SK-N-MC (cell line): Measurements from ENCODE around the gene CDK9.
"Not testable (repeated sequence)": the region's sequence is repeated elsewhere in the genome, so short reads cannot be mapped to it uniquely, and the experiment has no call there.

Source experiments
- DNase-seq: peaks from one replicate; pipeline ENCODE4 v3.0.0-alpha.2; 2011; ENCODE audit warnings: low read depth, low spot score
- H3K27ac ChIP-seq: fragments of 200-600 bp; sonication (generic); 2 replicates; pipeline ENCODE4 v1.5.1; 2016; ENCODE audit warnings: mixed run types
- H3K36me3 ChIP-seq: fragments of 200-600 bp; sonication (generic); 2 replicates; pipeline ENCODE4 v1.6.1; 2017; ENCODE audit warnings: antibody characterized with exemption, low read length, mixed read lengths; ENCODE audit not compliant: insufficient read depth
- H3K4me3 ChIP-seq: fragments of 200-600 bp; sonication (generic); 2 replicates; pipeline ENCODE4 v1.5.1; 2016
- H3K9ac ChIP-seq: fragments of 200-600 bp; sonication (generic); 2 replicates; pipeline ENCODE4 v1.8.0; 2017; ENCODE audit warnings: mixed run types, mixed read lengths; ENCODE audit not compliant: insufficient read length
- H3K9me3 ChIP-seq: fragments of 200-600 bp; sonication (generic); 2 replicates; pipeline ENCODE4 v1.6.1; 2017; ENCODE audit warnings: low read depth, mild to moderate bottlenecking, antibody characterized with exemption, low read length, moderate library complexity, mixed read lengths
- EZH2 ChIP-seq: fragments of 200-600 bp; sonication (generic); IDR thresholded peaks from one replicate; pipeline ENCODE4 v1.6.1; 2017; ENCODE audit warnings: antibody characterized with exemption
- FOXP2 ChIP-seq: optimal IDR thresholded peaks from 2 replicates; pipeline ENCODE3; 2011; ENCODE audit warnings: mild to moderate bottlenecking, moderate library complexity; ENCODE audit not compliant: insufficient read depth; ENCODE audit errors: extremely low read length, control extremely low read depth
- POLR2AphosphoS5 ChIP-seq: IDR thresholded peaks from 2 replicates; pipeline ENCODE4 v1.6.1; 2012; ENCODE audit warnings: mild to moderate bottlenecking, low read depth, low read length, borderline replicate concordance

CDK9 gene

DNA sequence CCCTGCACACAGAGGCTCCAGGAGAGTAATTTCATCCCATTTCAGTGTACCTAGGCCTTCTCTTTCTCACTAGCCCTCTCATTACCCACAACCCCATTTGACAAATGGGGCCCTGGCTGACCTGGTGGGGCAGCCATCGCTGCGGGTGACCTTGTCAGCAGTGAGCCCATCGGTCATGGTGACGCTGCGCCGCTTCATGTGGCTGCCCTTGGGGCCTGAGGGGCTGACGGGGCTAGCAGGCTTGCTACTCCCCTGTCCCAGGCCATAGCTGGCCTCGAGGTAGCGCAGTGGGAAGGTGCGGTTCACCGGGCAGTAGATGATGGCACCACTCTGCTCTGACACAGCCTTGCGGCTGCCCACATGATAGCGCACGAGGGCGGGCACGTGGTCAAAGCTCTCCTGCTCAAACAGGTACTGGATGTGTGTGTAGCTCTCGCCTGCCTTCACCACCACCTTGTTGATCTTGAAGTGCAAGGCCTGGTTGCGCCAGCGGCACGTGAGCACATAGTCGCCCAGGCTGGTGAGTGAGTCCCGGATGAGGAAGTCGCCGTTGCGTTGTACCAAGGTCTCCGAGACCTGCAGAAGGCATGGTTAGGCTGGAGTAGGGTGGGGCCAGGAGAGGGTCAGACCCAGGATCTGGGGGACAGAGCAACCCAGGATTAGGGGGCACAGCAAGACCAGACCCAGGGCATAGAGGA, 36.6 kb upstream of the CDK9 start:
- Histone ChIP-seq H3K9ac (no peak overlapping the region), H3K9me3 (no peaks in the 10 kb centered on the region), H3K4me3 (no peak overlapping the region), H3K27ac (no peak overlapping the region), H3K36me3 (no peaks in the 10 kb centered on the region)
- no peak for DNase-seq
- TF ChIP-seq EZH2 (no peak), POLR2AphosphoS5 (no peak), FOXP2 (no peak)

DNA sequence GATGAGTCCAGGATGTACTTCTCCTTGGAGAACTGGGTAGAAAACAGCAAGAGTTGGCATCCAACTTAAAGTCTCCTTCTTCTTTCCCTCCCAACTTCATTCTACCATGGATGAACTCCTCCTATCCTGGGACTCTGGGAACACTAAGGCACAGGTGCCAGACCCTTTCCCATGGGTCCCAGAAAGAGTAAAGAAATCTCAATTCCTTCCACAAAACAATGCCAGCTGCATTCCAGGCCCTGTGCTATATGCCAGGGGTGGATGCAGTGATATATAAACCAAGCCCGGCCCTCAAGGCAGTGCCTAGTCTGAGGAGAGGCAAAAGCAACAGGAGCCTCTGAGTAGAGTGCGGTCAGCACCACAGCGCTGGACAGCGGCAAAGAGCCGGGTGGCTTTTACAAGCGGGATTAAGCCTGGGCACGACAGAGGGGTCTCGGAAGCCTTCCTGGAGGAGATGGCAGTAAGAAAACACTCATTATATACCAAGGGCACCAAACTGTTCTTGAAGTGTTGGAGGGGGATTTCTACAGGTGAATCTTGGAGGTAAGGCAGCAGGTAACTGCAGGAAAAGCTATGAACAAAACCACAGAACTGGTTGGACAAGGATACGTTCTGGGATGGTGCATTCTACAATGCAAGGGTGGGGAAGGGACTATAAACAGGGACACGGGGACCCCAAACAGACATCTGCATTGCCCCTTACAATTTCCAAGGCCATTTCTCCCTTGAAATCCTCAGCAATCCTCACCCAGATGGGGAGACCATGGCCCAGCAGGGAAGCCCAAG, 34.4 kb upstream of the CDK9 start:
- H3K27ac ChIP-seq = no peak overlapping the region
- TF ChIP-seq EZH2 (no peak), FOXP2 (no peak), POLR2AphosphoS5 (no peak)

GRCh38 chr9:127753148-127753547, 32.7 kb upstream of the CDK9 start:
- no peak overlapping the region for H3K4me3 ChIP-seq
- TF ChIP-seq EZH2 (no peak), FOXP2 (no peak), POLR2AphosphoS5 (no peak)
- no peak overlapping the region for H3K9ac ChIP-seq
- DNase-seq = no peak
- H3K27ac ChIP-seq = no peak overlapping the region
- H3K36me3 ChIP-seq = no peaks in the 10 kb centered on the region
- no peaks in the 10 kb centered on the region for H3K9me3 ChIP-seq

More for the DNA sequence above, 34.4 kb upstream of the CDK9 start:
- no peak overlapping the region for H3K9ac ChIP-seq
- no peaks in the 10 kb centered on the region for H3K36me3 ChIP-seq
- no peak for DNase-seq
- no peaks in the 10 kb centered on the region for H3K9me3 ChIP-seq
- no peak overlapping the region for H3K4me3 ChIP-seq

GRCh38 chr9:127753622-127754021, 32.2 kb upstream of the CDK9 start:
- TF ChIP-seq FOXP2 (no peak), POLR2AphosphoS5 (no peak), EZH2 (no peak)
- Histone ChIP-seq H3K9ac (no peak overlapping the region), H3K4me3 (no peak overlapping the region)

DNA sequence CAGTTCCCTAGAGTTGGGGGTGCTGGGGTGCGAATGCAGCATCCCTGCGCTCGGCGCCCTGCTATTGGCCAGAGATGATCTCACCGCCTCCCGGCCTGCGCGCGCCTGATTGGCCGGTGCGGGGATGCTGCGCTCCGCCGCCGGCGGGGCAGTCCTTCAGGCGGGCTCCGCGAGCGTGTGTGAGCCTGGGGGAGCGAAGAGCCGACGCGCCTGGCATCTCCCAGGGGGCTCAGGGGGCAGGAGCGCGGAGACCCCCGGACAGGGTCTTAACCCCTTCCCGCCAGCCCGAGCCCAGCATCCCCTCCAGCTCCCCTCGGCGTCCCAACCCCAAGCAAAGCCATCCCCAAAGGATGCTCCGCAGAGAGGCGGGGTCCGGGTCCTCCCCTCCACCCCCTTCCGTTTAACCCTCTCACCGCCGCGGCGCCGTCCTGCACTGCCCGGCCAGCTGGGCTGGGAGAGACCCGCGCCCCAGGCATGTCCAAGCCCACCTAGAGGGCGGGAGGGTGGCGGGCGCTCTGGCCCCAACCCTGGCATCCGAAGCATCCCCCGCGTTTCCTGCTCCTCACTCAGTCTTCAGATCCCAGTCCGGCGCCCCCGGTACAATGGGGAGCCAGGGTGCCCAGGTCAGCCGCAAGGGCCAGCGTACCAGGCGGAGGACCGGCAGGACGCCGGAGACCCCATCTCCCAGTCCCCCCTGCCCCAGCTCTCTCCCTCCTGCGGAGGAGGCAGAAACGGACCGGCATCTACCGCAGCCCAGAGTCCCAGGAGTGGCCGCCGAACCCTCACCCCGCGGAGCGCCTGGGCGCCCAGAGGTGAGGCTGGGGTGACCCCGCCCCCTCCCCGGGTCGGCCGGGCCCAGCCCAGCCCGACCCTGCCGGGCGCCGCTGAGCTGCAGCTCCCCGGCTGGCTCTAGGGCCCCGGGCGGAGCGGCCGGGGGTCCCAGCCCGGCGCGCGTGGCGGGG, 31.5 kb upstream of the CDK9 start:
- no peaks in the 10 kb centered on the region for H3K36me3 ChIP-seq
- TF ChIP-seq EZH2 (no peak), FOXP2 (no peak), POLR2AphosphoS5 (no peak)
- no peak for DNase-seq
- H3K9ac ChIP-seq = no peak overlapping the region
- no peak overlapping the region for H3K4me3 ChIP-seq
- H3K9me3 ChIP-seq = no peaks in the 10 kb centered on the region
- no peak overlapping the region for H3K27ac ChIP-seq

More at GRCh38 chr9:127753622-127754021, 32.2 kb upstream of the CDK9 start:
- H3K36me3 ChIP-seq = no peaks in the 10 kb centered on the region
- no peak for DNase-seq
- H3K27ac ChIP-seq = no peak overlapping the region
- no peaks in the 10 kb centered on the region for H3K9me3 ChIP-seq

- Histone ChIP-seq H3K9me3 (no peaks in the 10 kb centered on the region), H3K36me3 (no peaks in the 10 kb centered on the region), H3K27ac (no peak overlapping the region), H3K4me3 (peak overlapping the region; percentile 42; the same call in 1 of the 2 replicates), H3K9ac (no peak overlapping the region)
- DNase-seq = no peak
- no peak for TF ChIP-seq EZH2
- TF ChIP-seq POLR2AphosphoS5 = no peak
- no peak for TF ChIP-seq FOXP2
Measured at GRCh38 chr9:127755061-127756060, 30.5 kb upstream of the CDK9 start.

DNA sequence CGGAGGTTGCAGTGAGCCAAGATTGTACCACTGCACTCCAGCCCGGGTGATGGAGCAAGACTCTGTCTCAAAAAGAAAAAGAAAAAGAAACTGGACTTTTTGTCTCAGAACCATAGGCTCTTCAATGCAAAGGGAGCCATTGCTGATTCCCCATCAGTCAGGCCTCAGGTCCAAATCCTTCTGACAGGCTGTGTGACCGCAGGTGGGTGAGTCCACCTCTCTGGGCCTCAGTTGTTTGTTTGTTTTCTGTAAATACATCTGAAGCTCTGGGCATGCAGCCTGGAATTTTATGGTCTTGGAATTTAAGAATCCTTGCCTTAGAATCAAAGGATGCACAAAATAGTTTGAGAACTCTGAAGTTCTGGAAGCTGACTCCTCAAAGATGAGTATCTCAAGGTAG, 29.6 kb upstream of the CDK9 start:
- Histone ChIP-seq H3K9me3 (no peaks in the 10 kb centered on the region), H3K9ac (no peak overlapping the region), H3K36me3 (no peaks in the 10 kb centered on the region), H3K4me3 (no peak overlapping the region), H3K27ac (no peak overlapping the region)
- no peak for TF ChIP-seq EZH2
- TF ChIP-seq FOXP2 = no peak
- TF ChIP-seq POLR2AphosphoS5 = no peak
- DNase-seq = no peak

- H3K9me3 ChIP-seq, DNase-seq, H3K9ac ChIP-seq, H3K27ac ChIP-seq, H3K36me3 ChIP-seq, H3K4me3 ChIP-seq: not testable (repeated sequence)
Measured at GRCh38 chr9:127756776-127757175, 29.1 kb upstream of the CDK9 start.
